GM21825 (cell line): ENCODE measurements around the gene TGM3.
"Not testable (repeated sequence)": the region's sequence is repeated elsewhere in the genome, so short reads cannot be mapped to it uniquely, and the experiment has no call there.

ENCODE experiments used
- ATAC-seq: cut with Tn5 transposase; IDR thresholded peaks from one replicate; pipeline ENCODE4 v1.9.1; 2021; ENCODE audit warnings: mild to moderate bottlenecking, moderate library complexity; ENCODE audit not compliant: unreplicated experiment

The TGM3 gene, protein sequence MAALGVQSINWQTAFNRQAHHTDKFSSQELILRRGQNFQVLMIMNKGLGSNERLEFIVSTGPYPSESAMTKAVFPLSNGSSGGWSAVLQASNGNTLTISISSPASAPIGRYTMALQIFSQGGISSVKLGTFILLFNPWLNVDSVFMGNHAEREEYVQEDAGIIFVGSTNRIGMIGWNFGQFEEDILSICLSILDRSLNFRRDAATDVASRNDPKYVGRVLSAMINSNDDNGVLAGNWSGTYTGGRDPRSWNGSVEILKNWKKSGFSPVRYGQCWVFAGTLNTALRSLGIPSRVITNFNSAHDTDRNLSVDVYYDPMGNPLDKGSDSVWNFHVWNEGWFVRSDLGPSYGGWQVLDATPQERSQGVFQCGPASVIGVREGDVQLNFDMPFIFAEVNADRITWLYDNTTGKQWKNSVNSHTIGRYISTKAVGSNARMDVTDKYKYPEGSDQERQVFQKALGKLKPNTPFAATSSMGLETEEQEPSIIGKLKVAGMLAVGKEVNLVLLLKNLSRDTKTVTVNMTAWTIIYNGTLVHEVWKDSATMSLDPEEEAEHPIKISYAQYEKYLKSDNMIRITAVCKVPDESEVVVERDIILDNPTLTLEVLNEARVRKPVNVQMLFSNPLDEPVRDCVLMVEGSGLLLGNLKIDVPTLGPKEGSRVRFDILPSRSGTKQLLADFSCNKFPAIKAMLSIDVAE

DNA sequence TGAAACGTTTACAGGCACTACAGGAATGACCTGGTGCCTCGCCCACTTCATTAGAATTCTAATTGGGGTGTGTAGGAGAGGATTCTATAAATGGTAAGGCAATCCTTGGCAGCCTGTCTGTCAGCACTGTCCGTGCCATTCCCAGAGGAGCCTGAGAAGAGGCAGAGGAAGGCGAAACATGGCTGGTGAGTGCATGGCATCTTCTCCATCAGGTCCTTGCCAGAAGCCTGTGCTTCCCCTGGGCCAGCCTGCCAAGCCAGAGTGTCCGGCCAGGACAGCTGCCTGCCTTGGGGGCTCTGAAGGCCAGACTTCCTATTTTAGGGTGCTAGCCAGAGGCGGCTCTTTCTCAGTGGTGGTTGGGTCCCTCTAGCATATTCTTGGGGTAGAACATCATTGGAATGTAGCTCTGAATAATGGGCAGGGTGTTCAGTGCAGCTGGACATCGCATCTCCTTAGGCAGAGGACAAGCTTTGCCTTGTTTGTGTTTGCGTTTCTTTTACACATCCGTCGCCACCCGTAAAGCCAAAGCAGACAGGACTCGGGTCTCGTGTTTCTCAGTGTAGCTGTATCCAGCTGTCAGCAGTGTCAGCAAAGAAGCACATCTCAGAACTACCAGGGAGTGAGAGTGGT, at the start of gene TGM3:
TSS of gene TGM3 (plus strand) at position 116 of the 630 bp plus-strand sequence. CDS start at position 179, 63 bp downstream.
- ATAC-seq, result no peak

DNA sequence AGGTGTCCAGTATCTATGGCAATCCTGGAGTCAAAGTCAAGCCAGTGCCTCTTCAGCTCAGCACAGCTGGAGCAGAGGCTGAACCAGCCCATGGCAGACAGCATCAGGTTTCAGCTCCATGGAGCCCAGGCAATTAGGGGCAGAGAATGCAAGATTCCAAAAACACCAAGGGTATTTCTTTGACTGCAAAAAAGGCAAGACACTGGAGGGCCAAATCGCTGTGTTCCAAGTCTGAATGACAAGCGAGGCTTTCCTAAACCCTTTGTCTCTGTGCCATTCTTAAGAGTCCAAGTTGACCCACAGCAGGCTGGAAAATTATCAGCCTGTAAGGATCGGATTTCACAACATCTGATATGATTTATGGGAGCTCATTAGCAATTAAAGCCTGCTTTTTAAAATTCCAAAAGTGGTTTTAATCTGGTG, 49.7 kb upstream of the TGM3 start:
- ATAC-seq, result no peak

DNA sequence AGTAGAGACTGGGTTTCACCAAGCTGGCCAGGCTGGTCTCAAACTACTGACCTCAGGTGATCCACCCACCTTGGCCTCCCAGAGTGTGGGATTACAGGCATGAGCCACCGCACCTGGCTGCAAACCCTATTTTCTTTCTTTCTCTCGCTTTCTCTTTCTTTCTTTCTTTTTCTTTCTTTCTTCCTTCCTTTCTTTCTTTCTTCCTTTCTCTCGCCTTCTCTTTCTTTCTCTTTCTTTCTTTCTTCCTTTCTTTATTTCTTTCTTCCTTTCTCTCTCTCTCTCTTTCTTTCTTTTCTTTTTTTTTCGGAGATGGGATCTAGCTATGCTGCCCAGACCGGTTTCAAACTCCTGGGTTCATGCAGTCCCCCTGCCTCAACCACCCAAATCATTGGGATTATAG, 47.0 kb upstream of the TGM3 start:
- ATAC-seq, result no peak

DNA sequence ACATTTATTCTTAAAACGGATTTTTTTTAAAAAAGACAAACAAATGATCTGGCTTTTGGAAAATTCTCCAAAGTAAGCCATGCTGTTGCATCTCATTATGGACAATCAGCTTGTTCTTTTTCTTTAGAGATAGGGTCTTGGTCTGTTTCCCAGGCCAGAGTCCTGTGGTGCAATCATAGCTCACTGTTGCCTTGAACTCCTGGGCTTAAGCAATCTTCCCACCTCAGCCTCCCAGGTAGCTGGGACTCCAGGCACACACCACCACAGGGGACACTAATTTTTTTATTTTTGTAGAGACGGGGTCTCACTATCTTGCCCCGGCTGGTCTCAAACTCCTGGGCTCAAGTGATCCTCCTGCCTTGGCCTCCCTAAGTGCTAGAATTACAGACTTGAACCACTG, 45.9 kb upstream of the TGM3 start:
- ATAC-seq, result no peak

DNA sequence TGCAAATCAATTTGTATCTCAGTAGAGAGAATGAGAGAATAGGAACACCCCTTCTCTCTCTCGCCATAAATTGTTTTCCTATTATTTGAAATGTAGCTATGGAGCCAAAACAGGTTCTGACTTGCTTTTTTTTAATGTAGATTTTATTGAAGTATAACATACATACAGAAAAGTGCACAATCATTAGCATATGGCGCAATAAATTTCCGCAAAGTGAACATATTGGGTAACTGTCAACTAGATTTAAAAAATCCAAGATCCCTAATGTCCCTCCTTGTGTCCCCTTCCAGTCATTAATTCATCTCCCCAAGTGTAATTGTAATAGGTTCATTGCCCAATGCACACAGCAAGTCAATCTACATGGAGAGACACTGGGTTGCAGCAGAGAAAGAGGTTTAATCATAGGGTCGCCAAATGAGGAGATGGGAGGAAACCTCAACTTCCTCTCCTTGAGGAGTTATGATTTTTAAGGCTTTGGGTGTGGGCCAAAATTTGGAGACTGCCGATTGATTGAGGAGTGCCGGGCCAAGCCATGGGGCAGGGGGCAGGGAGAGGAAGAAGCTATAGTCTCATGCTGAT, 43.3 kb upstream of the TGM3 start:
- ATAC-seq, result no peak

DNA sequence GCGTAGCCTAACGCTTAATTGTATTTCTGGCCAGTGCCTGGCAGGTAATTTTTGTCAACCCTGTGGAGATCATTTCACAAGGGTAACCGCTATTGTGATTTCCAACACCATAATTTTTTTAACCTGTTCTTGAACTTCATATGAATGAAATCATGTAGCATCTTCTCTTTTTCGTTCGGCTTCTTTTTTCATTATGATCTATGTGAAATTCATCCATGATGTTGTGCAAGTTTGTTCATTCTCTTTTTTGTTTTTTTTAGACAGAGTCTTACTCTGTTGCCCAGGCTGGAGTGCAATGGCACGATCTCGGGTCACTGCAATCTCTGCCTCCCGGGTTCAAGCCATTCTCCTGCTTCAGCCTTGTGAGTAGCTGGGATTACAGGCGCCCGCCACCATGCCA, 42.5 kb upstream of the TGM3 start:
- no peak for ATAC-seq

DNA sequence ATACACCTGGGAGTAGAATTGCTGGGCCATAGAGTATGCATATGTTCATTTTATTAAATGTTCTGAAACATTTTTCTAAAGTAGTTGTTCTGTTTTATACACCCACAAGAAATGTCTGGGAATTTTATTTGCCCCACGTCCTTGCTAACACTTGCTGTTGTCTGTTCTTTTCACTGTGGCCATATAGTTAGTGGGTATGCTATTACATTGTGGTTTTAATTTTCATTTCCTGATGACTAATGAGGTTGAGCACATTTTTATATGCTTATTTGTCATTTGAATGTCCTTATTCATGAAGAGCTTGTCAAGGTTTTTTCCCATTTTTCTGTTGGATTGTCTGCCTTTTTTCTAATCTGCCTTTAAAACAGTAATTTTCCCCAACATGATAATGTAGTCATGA, 41.5 kb upstream of the TGM3 start:
- no peak for ATAC-seq

DNA sequence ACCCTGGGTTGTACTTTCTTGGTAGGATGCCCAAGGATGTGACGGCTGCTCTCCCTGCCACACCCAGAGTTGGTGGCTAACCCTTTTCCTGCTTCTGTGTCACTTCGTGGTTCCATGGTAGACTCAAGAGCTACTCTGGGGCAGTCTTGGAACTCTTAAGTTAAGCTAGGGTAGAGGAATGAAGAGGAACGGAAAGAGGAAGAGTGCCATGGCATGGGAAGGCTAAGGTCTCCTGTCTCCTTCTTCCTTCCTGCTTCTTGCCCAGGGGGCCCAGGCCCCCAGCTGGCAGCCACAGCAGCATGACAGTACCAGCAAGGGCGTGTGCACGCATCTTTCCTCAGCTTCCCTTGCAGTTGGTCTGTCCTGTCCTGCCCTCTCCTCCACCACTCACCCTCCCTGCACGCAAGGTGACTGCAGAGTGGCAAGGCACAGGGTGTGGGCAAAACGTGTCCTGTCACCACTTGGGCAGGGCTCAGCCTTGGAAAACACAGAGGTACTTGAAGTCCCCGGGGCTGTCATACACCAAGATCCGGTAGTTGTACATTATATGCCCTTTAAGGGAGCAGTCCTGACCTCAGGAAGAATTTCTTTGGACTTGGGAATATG, 39.8 kb upstream of the TGM3 start:
- no peak for ATAC-seq

DNA sequence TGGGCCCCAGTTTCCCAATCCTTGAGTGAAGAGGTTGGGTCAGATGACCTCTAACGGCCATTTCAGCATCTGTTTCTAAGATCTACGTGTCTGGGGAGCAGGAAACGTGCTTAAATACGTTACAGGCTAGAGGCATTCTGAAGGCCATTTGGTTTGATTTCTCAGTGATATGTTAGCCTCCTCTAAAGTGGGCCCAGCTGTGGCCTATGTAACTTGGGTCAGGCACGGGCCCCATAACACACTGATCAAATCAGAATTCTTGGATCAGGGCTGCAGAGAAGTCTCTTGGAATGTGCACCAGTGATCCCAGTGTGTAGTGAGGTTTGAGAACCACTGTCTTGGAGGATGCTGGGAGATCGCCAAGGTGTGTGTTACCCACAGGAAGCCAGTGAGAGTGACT, 36.1 kb upstream of the TGM3 start:
- ATAC-seq, result no peak

DNA sequence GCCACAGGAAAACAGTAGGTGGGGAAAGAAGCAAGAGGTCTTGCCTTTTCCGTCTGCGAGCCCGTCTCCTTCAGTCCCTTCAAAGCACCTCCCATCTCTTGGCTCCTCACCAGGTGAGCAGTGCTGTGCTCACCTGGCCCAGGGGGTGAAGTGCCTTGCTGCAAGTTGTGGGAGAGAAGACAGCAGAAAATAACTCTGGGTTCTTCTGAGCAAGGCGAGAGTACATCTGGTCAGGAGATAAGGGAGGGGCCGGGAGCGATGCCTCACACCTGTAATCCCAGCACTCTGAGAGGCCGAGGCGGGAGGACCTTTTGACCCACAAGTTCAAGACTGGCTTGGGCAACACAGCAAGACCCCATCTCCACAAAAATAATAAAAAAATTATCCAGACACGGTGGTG, 35.6 kb upstream of the TGM3 start:
- ATAC-seq, result no peak

DNA sequence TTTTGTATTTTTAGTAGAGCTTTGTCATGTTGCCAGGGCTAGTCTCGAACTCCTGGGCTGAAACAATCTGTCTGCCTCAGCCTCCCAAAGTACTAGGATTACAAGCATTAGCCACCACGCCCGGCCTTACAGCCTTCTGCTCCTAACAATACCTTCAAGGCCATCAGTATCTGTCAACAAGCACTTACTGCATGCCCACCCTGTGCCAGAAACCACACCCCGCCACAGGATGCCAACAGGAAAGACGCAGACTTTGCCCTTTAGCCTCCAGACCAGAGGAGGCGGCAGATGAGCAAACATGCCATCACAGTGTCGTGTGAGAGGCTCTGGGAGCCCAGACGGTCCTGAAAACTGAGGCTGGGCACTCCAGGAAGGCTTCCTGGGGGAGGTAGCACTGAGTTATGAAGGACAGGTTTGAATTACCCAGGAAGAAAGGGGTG, 34.7 kb upstream of the TGM3 start:
- no peak for ATAC-seq

DNA sequence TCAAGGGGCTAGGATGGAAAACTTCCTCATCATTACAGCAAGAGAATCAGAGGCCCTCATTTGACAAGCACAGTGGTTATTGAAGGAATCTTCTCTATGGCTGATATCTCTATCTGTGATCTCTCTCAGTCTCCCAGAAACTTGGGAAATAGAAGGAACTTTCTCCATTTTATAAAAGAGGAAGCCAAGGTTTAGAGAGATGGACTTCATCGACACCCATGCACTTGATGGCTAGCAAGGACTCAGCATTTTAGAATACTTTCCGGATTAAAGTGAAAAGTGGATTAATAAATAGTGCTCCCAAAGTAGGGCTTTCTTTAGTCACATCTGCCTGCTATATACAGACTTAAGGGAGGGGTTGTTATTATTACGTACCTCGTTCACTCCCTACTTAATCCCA, 34.2 kb upstream of the TGM3 start:
- ATAC-seq, result no peak

DNA sequence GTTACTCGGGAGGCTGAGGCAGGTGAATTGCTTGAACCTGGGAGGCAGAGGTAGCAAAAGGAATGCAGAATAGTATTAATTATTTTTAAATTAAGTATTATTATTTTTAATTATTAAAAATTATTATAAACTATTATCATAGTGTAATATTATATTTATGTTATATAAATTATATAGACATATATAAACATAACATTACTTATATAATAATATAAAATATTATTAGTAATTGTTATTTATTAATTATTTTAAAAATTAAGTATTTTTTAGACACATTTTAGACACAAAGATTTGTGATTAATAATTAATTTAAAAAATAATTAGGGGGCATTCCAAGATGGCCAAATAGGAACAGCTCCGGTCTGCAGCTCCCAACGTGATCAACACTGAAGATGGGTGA, 31.7 kb upstream of the TGM3 start:
- ATAC-seq, result no peak

DNA sequence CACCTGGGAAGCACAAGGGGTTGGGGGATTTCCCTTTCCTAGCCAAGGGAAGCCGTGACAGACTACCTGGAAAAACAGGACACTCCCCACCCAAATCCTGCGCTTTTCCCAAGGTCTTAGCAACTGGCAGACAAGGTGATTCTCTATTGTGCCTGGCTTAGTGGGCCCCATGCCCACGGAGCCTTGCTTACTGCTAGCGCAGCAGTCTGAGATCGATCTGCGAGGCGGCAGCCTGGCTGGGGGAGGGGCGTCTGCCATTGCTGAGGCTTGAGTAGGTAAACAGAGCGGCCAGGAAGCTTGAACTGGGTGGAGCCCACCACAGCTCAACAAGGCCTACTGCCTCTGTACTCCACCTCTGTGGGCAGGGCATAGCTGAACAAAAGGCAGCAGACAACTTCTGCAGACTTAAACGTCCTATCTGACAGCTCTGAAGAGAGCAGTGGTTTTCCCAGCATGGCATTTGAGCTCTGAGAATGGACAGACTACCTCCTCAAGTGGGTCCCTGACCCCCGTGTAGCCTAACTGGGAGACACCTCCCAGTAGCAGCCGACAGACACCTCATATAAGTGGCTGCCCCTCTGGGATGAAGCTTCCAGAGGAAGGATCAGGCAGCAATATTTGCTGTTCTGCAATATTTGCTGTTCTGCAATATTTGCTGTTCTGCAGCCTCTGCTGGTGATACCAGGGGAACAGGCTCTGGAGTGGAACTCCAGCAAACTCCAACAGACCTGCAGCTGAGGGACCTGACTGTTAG, 31.0 kb upstream of the TGM3 start:
- ATAC-seq, result not testable (repeated sequence)

DNA sequence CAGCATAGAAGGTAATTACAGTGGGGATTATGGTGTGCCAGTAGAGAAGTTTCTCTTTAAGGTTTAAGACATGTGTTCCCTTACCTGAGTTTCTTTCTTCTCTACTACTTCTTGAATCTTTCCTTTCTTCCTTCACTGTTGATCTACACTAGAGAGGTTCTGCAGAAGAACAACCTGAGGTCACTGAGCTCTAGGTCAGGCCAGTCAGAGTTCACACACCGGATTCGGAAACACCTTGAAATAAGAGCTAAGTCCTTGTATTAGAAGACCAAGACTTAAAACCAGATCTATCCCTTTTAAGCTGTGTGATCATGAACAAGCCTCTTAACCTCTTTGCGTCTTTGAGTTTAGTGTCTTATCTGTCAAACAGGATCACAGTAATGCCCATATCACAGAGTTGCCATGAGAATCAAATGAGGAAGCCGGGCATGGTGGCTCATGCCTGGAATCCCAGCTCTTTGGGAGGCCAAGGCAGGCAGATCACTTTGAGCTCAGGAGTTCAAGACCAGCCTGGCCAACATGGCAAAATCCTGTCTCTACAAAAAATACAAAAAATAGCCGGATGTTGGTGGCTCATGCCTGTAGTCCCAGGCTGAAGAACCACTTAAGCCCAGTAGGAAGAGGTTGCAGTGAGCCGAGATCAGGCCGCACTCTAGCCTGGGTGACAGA, 22.0 kb upstream of the TGM3 start:
- no peak for ATAC-seq

DNA sequence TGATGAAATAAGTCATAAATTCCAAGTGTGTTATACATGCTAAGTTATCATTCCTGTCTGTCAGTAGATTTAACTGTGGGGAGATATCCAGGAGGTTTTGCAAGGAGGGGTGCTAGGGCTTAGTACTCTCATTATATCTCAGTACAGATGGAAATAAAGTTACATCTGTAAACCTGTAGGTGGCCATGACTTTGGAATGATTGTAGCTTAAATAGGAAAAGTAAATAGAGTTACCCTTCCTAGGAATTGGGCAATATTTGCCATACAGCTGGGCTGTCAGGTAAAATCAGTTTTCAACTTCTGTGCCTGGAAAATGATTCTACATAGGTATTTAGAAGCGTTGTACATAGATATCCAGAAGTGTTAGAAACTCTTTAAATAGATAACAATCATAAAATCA, 19.8 kb upstream of the TGM3 start:
- ATAC-seq, result no peak

DNA sequence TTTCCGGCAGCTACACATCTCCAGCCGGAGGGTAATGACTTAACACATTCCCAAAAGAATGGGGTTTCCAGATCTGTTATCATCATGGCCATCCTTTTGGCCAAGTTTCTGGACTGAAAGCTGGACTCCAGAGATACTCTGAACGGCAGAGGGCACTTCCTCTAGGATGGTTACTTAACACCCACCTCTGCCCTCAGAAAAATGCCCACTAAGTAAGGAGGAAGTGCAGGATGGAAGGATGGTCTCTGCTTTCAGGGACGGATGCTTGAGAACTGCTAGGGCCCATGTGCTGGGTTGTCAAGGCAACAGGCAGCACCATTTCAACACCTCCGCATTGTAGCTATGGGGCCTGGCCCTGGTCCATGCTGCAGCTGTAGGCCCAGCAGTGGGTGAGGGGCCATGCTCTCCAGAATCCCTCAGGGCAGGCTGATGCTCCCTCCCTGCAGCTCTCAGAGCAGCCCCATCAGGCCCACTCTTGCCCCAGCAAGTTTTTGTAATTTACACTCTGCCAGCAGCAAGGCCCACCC, 16.5 kb upstream of the TGM3 start:
- ATAC-seq, result no peak

DNA sequence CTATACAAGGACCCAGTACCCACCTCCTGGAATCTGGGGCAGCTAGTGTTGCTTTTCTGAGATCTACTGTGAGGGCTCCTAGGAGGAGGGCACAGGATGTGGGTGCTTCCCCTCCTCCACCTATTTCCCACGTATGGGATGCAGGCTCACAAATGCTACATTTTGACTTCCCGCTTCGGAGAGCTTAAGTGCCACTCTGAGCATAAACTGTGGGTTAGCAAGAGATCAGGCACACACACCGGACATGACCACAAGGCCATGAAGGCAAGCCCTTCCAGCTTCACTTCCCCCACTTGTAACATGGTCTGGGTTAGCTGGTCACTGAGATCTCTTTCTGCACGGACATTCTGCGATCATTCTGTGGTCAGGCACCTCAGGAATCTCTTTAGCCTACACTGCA, 15.7 kb upstream of the TGM3 start:
- no peak for ATAC-seq

DNA sequence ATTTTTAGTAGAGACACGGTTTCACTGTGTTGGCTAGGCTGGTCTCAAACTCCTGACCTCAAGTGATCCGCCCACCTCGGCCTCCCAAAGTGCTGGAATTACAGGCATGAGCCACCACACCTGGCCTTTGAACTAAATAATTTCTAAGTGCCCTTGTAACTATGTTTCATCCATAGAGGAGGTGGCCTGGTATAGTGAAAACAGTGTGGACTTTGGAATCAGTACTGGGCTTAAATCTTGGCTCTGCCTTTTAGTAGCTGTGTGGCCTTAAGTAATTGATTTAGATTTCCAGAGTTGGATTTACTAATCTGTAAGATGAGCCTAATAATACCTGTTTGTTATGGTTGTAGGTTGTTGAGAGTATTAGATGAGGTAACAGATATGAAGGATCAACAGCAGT, 14.2 kb upstream of the TGM3 start:
- ATAC-seq, result no peak

DNA sequence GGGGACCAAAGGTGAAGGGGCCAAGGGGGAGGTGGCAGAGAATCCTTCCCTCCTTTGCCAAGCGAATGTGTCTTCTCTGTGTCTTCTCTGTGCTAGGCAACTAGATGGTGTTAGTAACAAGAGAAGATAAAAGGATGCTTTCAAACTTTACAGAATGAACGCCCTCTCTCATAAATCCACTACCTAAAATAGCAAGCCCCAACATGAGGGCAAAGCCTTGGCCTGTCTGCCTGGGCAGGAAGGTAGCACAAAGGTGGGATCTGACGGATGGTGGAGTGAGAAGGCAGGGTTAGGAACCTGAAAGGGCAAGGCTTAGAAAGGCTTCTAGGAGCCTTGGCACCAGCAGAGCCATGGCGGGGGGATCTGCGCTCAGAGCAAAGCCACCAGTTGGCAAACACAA, 13.6 kb upstream of the TGM3 start:
- ATAC-seq, result no peak
